ENCODE data around the gene SH3GL1.
A peak's percentile ranks its signal among the peaks of the same experiment; 100 is the strongest.
"Not testable (repeated sequence)": the region's sequence is repeated elsewhere in the genome, so short reads cannot be mapped to it uniquely, and the experiment has no call there.

SH3GL1 gene

GRCh38 chr19:4350726-4351125 is 49.6 kb downstream of the SH3GL1 start:
- H3K4me3 ChIP-seq (ENCODE audit: low read length): no peak overlapping the region
- DNase-seq (ENCODE audit: low read depth): no peak
- no peak for TF ChIP-seq CTCF (IDR thresholded peaks at IDR 0.05; ENCODE audit: insufficient read depth, low read depth, low read length, missing control alignments)

DNA sequence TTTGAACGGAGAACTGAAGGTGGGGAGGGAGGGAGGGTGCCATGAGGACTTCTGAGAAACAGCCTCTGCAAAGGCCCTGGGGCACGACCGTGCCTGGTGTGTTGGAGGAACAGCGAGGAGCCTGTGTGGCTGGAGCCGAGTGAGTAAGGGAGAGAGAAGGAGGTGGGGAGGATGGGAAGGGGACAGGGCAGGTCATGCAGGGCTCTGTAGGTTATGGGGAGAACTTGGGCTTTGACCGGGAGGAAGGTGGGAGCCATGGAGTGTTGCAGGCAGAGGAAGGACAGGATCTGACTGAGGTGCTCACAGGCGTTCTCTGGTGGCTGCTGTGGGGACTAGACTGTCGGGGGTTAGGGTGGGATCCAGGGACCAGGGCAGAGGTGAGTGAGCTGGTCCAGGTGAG is 50.2 kb downstream of the SH3GL1 start:
- no peak overlapping the region for H3K4me3 ChIP-seq (ENCODE audit: low read length)
- no peak for DNase-seq (ENCODE audit: low read depth)
- TF ChIP-seq CTCF (IDR thresholded peaks at IDR 0.05; ENCODE audit: insufficient read depth, low read depth, low read length, missing control alignments): no peak

DNA sequence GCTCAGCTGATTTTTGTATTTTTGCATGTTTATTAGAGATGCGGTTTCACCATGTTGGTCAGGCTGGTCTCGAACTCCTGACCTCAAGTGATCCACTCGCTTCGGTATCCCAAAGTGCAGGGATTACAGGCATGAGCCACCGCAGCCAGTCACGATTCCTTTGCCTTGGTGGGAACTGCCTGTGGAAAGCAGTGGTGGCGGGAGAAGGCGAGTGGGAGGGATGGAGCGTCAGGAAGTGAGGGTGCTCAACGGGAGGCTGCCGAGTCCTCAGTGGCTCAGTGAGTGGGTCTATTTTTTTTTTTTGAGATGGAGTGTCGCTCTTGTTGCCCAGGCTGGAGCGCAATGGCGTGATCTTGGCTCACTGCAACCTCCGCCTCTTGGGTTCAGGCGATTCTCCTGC is 51.1 kb downstream of the SH3GL1 start:
- not testable (repeated sequence) for DNase-seq (ENCODE audit: low read depth); H3K4me3 ChIP-seq (ENCODE audit: low read length)

DNA sequence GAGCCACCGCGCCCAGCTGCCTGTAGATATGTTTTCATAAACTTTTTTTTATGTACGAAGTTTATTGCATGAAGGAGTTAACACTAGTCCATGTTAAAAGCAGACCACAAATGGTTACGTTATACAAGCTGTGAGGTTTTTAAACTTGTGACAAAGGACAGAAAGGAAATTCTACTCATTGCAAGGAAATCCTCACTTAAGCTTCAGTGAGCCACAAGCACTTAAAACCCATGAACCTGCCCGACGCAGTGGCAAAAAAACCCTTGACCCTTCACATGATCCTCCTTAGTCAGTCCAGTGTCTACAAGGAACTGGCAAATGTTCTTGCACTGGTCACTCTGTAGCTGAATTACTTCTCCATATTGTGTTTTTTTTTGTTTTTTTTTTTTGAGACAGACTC is 52.8 kb downstream of the SH3GL1 start:
- no peak for TF ChIP-seq CTCF (IDR thresholded peaks at IDR 0.05; ENCODE audit: insufficient read depth, low read depth, low read length, missing control alignments)
- no peak overlapping the region for H3K4me3 ChIP-seq (ENCODE audit: low read length)
- DNase-seq (ENCODE audit: low read depth): no peak

DNA sequence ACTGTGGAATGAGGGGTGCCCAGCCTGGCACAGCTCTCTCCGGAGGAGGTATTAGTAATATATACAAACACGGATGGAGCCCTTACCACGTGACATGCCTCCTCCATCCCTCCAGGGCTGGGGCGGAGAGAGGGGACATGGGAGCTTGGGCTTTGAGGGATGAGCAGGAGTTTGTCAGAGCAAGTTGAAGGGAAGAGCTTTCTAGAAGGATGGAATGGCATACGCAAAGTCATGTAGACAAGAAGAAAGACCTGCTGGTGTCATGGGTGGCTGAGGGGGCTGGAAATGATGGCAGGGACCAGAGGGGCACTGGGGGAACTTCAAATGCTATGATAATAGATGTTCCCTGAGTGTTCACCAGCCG is 54.3 kb downstream of the SH3GL1 start:
- no peak for DNase-seq (ENCODE audit: low read depth)
- no peak overlapping the region for H3K4me3 ChIP-seq (ENCODE audit: low read length)
- no peak for TF ChIP-seq CTCF (IDR thresholded peaks at IDR 0.05; ENCODE audit: insufficient read depth, low read depth, low read length, missing control alignments)

- no peak for TF ChIP-seq CTCF (IDR thresholded peaks at IDR 0.05; ENCODE audit: insufficient read depth, low read depth, low read length, missing control alignments)
- no peak overlapping the region for H3K4me3 ChIP-seq (ENCODE audit: low read length)
- DNase-seq (ENCODE audit: low read depth): no peak
Observed at GRCh38 chr19:4345342-4346019, 54.9 kb downstream of the SH3GL1 start.

DNA sequence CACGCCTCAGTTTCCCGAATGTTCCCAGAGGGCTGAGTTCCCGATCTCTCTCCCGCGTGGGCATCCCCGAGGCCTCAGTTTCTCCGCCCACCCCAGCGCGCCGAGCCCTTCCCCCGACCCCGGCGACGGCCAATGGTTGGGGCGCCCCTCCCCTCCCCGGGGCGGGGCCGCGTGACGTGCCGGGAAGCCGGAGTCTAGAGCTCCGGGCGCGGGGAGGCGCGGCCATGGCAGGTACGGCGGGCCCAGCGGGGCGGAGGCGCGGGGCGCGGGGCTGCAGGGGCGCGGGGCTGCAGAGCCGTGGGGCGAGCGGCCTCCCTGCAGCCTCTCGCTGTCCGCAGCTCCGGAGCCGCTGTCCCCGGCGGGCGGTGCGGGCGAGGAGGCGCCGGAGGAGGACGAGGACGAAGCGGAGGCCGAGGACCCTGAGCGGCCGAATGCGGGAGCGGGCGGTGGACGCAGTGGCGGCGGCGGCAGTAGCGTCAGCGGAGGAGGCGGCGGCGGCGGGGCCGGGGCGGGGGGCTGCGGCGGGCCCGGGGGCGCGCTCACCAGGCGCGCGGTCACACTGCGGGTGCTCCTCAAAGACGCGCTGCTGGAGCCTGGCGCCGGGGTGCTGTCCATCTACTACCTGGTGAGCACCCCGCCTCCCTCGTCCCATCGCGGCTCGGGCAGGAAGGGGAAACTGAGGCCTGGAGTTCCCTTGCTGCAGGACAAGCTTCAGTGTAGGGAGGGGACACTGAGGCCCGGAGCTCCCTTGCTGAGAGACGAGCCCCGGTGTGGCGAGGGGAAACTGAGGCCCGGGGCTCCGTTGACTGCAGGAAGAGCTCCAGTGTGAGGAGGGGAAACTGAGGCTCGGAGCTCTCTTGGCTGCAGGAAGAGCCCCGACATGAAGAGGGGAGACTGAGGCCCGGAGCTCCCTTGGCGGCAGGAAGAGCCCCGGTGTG is 56.7 kb downstream of the SH3GL1 start, which contains the start of gene MPND:
MPND (plus strand) TSS at position 193 of the 938 bp plus-strand sequence; CDS start at position 225, 32 bp downstream.
- peak; percentile 91 for DNase-seq (ENCODE audit: low read depth)

More for the DNA sequence above, 56.7 kb downstream of the SH3GL1 start, which contains the start of gene MPND:
- H3K4me3 ChIP-seq (ENCODE audit: low read length): peak within 1 kb of the TSS; percentile 85
- TF ChIP-seq CTCF (IDR thresholded peaks at IDR 0.05; ENCODE audit: insufficient read depth, low read depth, low read length, missing control alignments): no peak
